Lung (tissue), 12 donors: ENCODE measurements around the gene HBD. TPM values are rescaled to one million over a fixed set of nuclear protein-coding genes. Genes with fewer than 3 reads are reported as not detected.
A peak's percentile ranks its signal among the peaks of the same experiment; 100 is the strongest.
"Not testable (repeated sequence)": the region's sequence is repeated elsewhere in the genome, so short reads cannot be mapped to it uniquely, and the experiment has no call there.

Experiments used
- ATAC-seq: fragments of 200-7000 bp; cut with Tn5 transposase; one replicate; pipeline ENCODE4 v1.9.1; 2020; ENCODE audit warnings: moderate number of reproducible peaks; ENCODE audit not compliant: insufficient read depth, low FRiP score
- DNase-seq, 3 donors: peaks; one replicate each; pipeline ENCODE4 v3.0.0-alpha.2; 2013 to 2017
- H3K27ac ChIP-seq, 2 donors: one replicate each; pipeline ENCODE4 v1.5.1; 2013; ENCODE audit warnings: mild to moderate bottlenecking in 2 of 2, moderate library complexity in 2 of 2, control low read depth in 1 of 2, inconsistent platforms in 1 of 2, low read depth in 1 of 2, low read length in 1 of 2
- H3K27me3 ChIP-seq, 3 donors: one replicate each; pipeline ENCODE4 v1.5.1; 2013; ENCODE audit warnings: low read length in 2 of 3; ENCODE audit not compliant: control insufficient read depth in 3 of 3, insufficient read depth in 3 of 3
- H3K36me3 ChIP-seq, 4 donors: one replicate each; pipeline ENCODE4 v1.5.1; 2013; ENCODE audit warnings: low read length in 4 of 4, mild to moderate bottlenecking in 1 of 4, moderate library complexity in 1 of 4; ENCODE audit not compliant: control insufficient read depth in 4 of 4, insufficient read depth in 4 of 4
- H3K4me1 ChIP-seq, 5 donors: one replicate each; pipeline ENCODE4 v1.5.1; 2013; ENCODE audit warnings: low read length in 5 of 5, mild to moderate bottlenecking in 2 of 5, moderate library complexity in 1 of 5; ENCODE audit not compliant: control insufficient read depth in 5 of 5, insufficient read depth in 5 of 5
- H3K4me3 ChIP-seq: one replicate; pipeline ENCODE4 v1.5.1; 2013; ENCODE audit warnings: mild to moderate bottlenecking, control low read depth, moderate library complexity
- H3K9ac ChIP-seq, 2 donors: one replicate each; pipeline ENCODE4 v1.5.1; 2013; ENCODE audit warnings: low read length in 2 of 2, control low read depth in 1 of 2; ENCODE audit not compliant: insufficient read depth in 1 of 2
- H3K9me3 ChIP-seq, 4 donors: one replicate each; pipeline ENCODE4 v1.5.1; 2013; ENCODE audit warnings: low read length in 3 of 4, mild to moderate bottlenecking in 1 of 4, moderate library complexity in 1 of 4; ENCODE audit not compliant: control insufficient read depth in 4 of 4, insufficient read depth in 3 of 4
- WGBS, 2 donors: extraction: QIAGEN DNeasy Blood & Tissue Kit; methylation state at CpG; one replicate each; pipeline ENCODE4 v1.1.7; 2013; 5-methylcytosine and 5-hydroxymethylcytosine counted together
- polyA plus RNA-seq, 2 donors: library from polyadenylated mRNA; stranded (reverse); fragments of 200-250 nt; gene quantifications; one replicate each; pipeline ENCODE4 v1.2.1, GENCODE V29; 2013
- total RNA-seq, 2 donors: library from RNA; depleted of rRNA in 1 of 2; stranded (reverse); fragments of >200 nt in 1 of 2; gene quantifications; one replicate each; pipeline ENCODE4 v1.2.1, GENCODE V29; 2014 to 2021
- TF ChIP-seq, protein P1 (sequence below): IDR thresholded peaks from 2 replicates; pipeline ENCODE4 v1.5.1; 2012; ENCODE audit warnings: mild to moderate bottlenecking; ENCODE audit errors: control extremely low read depth, extremely low read depth
- donor health status: control.
- donor health status: control.
- donor health status: Bipolar disorder and iron deficiency.
- donor health status: healthy.
- donor health status: DM: yes; HTN: yes; CAD: no.

Gene HBD
- total and polyA plus RNA-seq, 4 donors = 0.24 to 1.1 (median 0.66) TPM; not detected in 1

DNA sequence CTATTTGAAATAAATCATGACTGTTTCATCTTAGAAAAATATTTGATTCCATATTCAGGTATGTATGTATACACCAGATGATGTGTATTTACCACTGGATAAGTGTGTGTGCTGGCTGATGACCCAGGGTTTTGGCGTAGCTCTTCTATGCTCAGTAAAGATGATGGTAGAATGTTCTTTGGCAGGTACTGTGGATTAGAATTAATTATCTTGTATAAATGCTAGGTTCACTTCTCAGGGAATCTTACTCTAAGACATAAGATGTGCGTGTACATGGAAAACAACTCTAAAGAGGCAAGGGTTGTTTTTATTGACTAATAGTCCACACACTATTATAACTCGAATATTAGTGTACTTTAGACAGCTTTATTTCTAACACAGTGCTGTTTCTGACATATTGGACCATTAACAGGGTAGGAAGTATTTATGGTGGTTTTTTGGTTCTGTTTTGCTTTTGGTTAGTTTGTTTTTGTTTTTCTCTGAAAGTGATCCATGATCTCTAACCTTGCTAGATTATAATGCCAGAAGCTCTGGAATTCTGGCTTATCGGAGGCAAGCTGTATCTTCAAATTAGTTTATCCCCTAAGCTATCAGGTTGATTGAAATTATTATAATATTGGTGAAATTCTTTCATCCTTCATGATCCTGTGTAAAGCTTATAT, 16.4 kb upstream of the HBD start:
- Histone ChIP-seq H3K36me3 (no peaks in the 10 kb centered on the region), H3K4me3 (no peak overlapping the region), H3K9ac (no peak overlapping the region), H3K27me3 (no peaks in the 10 kb centered on the region), H3K4me1 (no peaks in the 10 kb centered on the region), H3K9me3 (no peaks in the 10 kb centered on the region), H3K27ac (no peak overlapping the region)
- DNase-seq (no peak), ATAC-seq (no peak)
- 87 to 89% methylated on average over 4 of the region's 4 CpGs for WGBS, 2 donors
- TF ChIP-seq, protein P1, sequence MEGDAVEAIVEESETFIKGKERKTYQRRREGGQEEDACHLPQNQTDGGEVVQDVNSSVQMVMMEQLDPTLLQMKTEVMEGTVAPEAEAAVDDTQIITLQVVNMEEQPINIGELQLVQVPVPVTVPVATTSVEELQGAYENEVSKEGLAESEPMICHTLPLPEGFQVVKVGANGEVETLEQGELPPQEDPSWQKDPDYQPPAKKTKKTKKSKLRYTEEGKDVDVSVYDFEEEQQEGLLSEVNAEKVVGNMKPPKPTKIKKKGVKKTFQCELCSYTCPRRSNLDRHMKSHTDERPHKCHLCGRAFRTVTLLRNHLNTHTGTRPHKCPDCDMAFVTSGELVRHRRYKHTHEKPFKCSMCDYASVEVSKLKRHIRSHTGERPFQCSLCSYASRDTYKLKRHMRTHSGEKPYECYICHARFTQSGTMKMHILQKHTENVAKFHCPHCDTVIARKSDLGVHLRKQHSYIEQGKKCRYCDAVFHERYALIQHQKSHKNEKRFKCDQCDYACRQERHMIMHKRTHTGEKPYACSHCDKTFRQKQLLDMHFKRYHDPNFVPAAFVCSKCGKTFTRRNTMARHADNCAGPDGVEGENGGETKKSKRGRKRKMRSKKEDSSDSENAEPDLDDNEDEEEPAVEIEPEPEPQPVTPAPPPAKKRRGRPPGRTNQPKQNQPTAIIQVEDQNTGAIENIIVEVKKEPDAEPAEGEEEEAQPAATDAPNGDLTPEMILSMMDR = no peak

DNA sequence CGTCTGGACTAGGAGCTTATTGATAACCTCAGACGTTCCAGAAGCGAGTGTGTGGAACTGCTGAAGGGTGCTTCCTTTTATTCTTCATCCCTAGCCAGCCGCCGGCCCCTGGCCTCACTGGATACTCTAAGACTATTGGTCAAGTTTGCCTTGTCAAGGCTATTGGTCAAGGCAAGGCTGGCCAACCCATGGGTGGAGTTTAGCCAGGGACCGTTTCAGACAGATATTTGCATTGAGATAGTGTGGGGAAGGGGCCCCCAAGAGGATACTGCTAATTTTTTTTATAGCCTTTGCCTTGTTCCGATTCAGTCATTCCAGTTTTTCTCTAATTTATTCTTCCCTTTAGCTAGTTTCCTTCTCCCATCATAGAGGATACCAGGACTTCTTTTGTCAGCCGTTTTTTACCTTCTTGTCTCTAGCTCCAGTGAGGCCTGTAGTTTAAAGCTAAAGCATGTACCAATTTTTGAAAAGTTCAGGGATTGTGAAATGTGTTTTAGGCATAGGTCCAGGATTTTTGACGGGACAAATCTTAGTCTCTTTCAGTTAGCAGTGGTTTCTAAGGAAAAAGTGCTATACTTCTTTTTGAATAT, 15.6 kb upstream of the HBD start, which contains the start of gene HBG1:
Gene HBG1, minus strand, starts transcription at position 51 of the 590 bp plus-strand sequence. CDS start 53 bp downstream, outside the sequence.
- H3K9ac ChIP-seq, H3K27me3 ChIP-seq, H3K36me3 ChIP-seq, H3K27ac ChIP-seq, H3K4me1 ChIP-seq, ATAC-seq, H3K9me3 ChIP-seq, H3K4me3 ChIP-seq: not testable (repeated sequence)
- peak in 2 of 3 donors; percentile 44 to 47 for DNase-seq
- WGBS, 2 donors = 68% methylated on average over 3 to 4 of the region's 9 CpGs

DNA sequence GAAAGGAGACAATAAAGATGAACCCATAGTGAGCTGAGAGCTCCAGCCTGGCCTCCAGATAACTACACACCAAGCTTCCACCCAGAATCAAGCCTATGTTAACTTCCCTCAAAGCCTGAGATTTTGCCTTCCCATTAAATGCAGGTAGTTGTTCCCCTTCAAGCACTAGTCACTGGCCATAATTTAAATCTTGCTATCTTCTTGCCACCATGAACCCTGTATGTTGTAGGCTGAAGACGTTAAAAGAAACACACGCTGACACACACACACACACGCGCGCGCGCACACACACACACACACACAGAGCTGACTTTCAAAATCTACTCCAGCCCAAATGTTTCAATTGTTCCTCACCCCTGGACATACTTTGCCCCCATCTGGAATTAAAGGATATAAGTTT, 14.2 kb upstream of the HBD start:
- H3K36me3 ChIP-seq, H3K27me3 ChIP-seq, H3K4me3 ChIP-seq, H3K9ac ChIP-seq, DNase-seq, H3K4me1 ChIP-seq, ATAC-seq, H3K9me3 ChIP-seq, H3K27ac ChIP-seq: not testable (repeated sequence)
- 73 to 81% methylated on average over 7 of the region's 7 CpGs for WGBS, 2 donors

DNA sequence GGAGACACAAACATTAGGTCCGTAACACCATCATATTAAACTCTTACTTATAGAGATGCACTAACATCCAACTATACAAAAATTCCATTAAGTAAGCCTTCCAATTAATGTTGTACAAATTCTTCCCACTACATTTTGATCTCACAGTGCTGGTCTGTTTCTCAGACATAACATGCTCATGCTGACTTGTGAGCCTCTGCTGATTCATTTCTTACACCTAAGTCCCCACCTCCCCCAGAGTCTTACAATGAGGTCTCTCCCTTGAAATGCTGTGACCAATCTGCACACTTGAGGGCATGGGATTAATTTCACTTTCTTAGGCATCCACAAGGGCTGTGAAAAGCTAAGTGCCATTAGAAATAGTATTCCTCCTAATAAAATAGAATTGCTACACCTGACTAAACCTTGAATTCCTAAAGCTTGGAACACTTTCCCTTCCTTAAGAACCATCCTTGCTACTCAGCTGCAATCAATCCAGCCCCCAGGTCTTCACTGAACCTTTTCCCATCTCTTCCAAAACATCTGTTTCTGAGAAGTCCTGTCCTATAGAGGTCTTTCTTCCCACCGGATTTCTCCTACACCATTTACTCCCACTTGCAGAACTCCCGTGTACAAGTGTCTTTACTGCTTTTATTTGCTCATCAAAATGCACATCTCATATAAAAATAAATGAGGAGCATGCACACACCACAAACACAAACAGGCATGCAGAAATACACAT, 13.3 kb upstream of the HBD start:
- no peaks in the 10 kb centered on the region for H3K36me3 ChIP-seq
- no peak overlapping the region for H3K27ac ChIP-seq
- DNase-seq = no peak
- WGBS, 2 donors = 88 to 95% methylated on average over 3 of the region's 3 CpGs
- H3K9me3 ChIP-seq = no peaks in the 10 kb centered on the region
- no peaks in the 10 kb centered on the region for H3K27me3 ChIP-seq
- H3K4me1 ChIP-seq = no peaks in the 10 kb centered on the region
- H3K9ac ChIP-seq = no peak overlapping the region
- TF ChIP-seq, protein P1 = no peak
- no peak for ATAC-seq
- H3K4me3 ChIP-seq = no peak overlapping the region
